Fibroblast of pulmonary artery (primary cell): ENCODE data around the gene BPIFB3.
"Not testable (repeated sequence)": the region's sequence is repeated elsewhere in the genome, so short reads cannot be mapped to it uniquely, and the experiment has no call there.

ENCODE experiments used
- DNase-seq: peaks from one replicate; pipeline ENCODE4 v3.0.0-alpha.2; 2010; ENCODE audit warnings: low read depth
- H3K4me3 ChIP-seq: replicated peaks from 2 replicates; pipeline ENCODE4 v1.5.1; 2011; ENCODE audit warnings: low read depth, mild to moderate bottlenecking, control low read depth, low read length, moderate library complexity
- CTCF ChIP-seq: IDR thresholded peaks from 2 replicates; pipeline ENCODE4 v1.5.1; 2011; ENCODE audit warnings: mild to moderate bottlenecking, control low read depth, low read length, inconsistent platforms; ENCODE audit errors: missing control alignments

The BPIFB3 gene

GRCh38 chr20:33092361-33092760, 38.7 kb downstream of the BPIFB3 start:
- no peak for DNase-seq
- H3K4me3 ChIP-seq = no peak overlapping the region
- TF ChIP-seq CTCF = no peak

DNA sequence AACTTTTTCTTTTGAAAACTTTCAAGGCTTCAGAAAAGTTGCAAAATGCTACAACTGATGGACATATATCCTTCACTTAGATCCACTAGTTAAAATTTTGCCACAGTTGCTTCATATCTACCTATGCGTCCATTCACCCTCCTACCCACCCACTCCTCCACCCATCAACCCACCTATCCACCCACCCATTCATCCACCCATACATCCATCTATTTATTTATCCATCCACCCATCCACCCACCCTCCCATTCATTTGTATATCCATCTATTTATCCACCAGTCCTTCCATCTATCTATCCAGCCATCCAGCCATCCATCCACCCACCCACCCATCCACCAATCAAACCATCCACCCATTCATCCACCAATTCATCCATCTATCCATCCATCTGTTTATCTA, 39.4 kb downstream of the BPIFB3 start:
- H3K4me3 ChIP-seq = no peak overlapping the region
- DNase-seq = no peak
- TF ChIP-seq CTCF = no peak

- DNase-seq = no peak
- TF ChIP-seq CTCF = no peak
- no peak overlapping the region for H3K4me3 ChIP-seq
Measured at GRCh38 chr20:33093582-33093981, 39.9 kb downstream of the BPIFB3 start.

GRCh38 chr20:33095249-33095648, 41.5 kb downstream of the BPIFB3 start:
- no peak overlapping the region for H3K4me3 ChIP-seq
- no peak for TF ChIP-seq CTCF
- no peak for DNase-seq

DNA sequence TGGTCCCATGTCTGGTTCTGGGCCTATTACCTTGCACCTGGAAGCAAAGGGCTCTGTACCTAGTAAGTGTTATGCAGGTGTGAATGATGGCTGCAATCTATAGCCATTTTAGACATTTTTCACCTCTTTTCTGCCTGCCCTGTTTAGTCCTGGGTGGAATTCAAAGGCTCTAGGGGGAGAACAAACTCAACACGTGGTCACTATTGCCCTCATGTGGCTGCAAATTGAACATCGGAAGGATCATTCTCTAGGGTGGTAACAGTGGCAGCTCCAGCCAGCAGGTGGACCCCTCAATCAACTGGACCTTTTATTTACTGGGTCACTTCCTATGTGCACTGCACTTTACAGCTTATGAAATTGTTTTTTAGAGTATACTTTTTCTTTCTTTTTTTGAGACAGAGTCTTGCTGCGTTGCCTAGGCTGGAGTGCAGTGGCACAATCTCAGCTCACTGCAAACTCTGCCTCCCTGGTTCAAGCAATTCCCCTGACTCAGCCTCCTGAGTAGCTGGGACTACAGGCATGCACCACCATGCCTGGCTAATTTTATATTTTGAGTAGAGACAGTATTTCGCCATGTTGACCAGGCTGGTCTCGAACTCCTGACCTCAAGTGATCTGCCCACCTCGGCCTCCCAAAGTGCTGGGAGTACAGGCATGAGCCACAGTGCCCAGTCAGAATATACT, 42.3 kb downstream of the BPIFB3 start:
- not testable (repeated sequence) for H3K4me3 ChIP-seq
- peak; percentile 61 for DNase-seq
- peak; percentile 60 for TF ChIP-seq CTCF

- no peak overlapping the region for H3K4me3 ChIP-seq
- no peak for TF ChIP-seq CTCF
- no peak for DNase-seq
Measured at GRCh38 chr20:33097001-33097400, 43.3 kb downstream of the BPIFB3 start.
